SK-N-SH treated with all-trans-retinoic acid at 6 μM for 48 hours (cell line): ENCODE measurements around the gene CENPK.

Source experiments
- ATAC-seq: fragments of 200-7000 bp; cut with Tn5 transposase; 3 replicates; pipeline ENCODE4 v1.9.1; 2020; ENCODE audit warnings: mild to moderate bottlenecking, moderate library complexity
- ARNTL ChIP-seq: fragments of 450-650 bp; formaldehyde crosslinking; IDR thresholded peaks from 2 replicates; pipeline ENCODE4 v1.5.0; 2020; ENCODE audit warnings: low read depth, mild to moderate bottlenecking, moderate library complexity, borderline replicate concordance
- BACH2 ChIP-seq: fragments of 250-450 bp; sonication (Bioruptor Pico); IDR thresholded peaks from 2 replicates; pipeline ENCODE4 v1.9.0; 2021; ENCODE audit warnings: mild to moderate bottlenecking, borderline replicate concordance
- CREB5 ChIP-seq: fragments of 250-450 bp; sonication (Bioruptor Pico); IDR thresholded peaks from 2 replicates; pipeline ENCODE4 v1.5.1; 2020; ENCODE audit warnings: low read depth, mild to moderate bottlenecking, moderate library complexity
- CSDC2 ChIP-seq: fragments of 250-450 bp; sonication (Bioruptor Pico); IDR thresholded peaks from 2 replicates; pipeline ENCODE4 v1.5.0; 2020; ENCODE audit warnings: mild to moderate bottlenecking, moderate library complexity
- ESRRG ChIP-seq: fragments of 250-450 bp; sonication (Bioruptor Pico); IDR thresholded peaks from 2 replicates; pipeline ENCODE4 v1.6.1; 2021; ENCODE audit warnings: mild to moderate bottlenecking
- GLIS3 ChIP-seq: fragments of 250-450 bp; sonication (Bioruptor Pico); IDR thresholded peaks from 2 replicates; pipeline ENCODE4 v1.5.0; 2020; ENCODE audit warnings: mild to moderate bottlenecking, moderate library complexity
- ISL1 ChIP-seq: fragments of 250-450 bp; sonication (Bioruptor Pico); IDR thresholded peaks from 2 replicates; pipeline ENCODE4 v2.1.2; 2022; ENCODE audit warnings: mild to moderate bottlenecking, moderate library complexity
- OSR1 ChIP-seq: fragments of 250-450 bp; sonication (Bioruptor Pico); IDR thresholded peaks from 2 replicates; pipeline ENCODE4 v1.8.0; 2022; ENCODE audit warnings: moderate library complexity, mild to moderate bottlenecking, inconsistent platforms
- POU6F1 ChIP-seq: fragments of 250-450 bp; sonication (Bioruptor Pico); IDR thresholded peaks from 2 replicates; pipeline ENCODE4 v1.8.0; 2021; ENCODE audit warnings: low read depth, mild to moderate bottlenecking, moderate library complexity, borderline replicate concordance
- PPARA ChIP-seq: fragments of 250-450 bp; sonication (Bioruptor Pico); IDR thresholded peaks from 2 replicates; pipeline ENCODE4 v1.5.0; 2020; ENCODE audit warnings: mild to moderate bottlenecking, borderline replicate concordance
- RARB ChIP-seq: fragments of 250-450 bp; sonication (Bioruptor Pico); IDR thresholded peaks from 2 replicates; pipeline ENCODE4 v1.8.0; 2021; ENCODE audit warnings: mild to moderate bottlenecking, moderate library complexity
- SNAI2 ChIP-seq: fragments of 250-450 bp; sonication (Bioruptor Pico); IDR thresholded peaks from 2 replicates; pipeline ENCODE4 v1.5.0; 2020; ENCODE audit warnings: mild to moderate bottlenecking, moderate library complexity
- TCF4 ChIP-seq: fragments of 250-450 bp; sonication (Bioruptor Pico); IDR thresholded peaks from 2 replicates; pipeline ENCODE4 v1.8.0; 2021; ENCODE audit warnings: mild to moderate bottlenecking, moderate library complexity, borderline replicate concordance
- TOX ChIP-seq: fragments of 250-450 bp; sonication (Bioruptor Pico); IDR thresholded peaks from 2 replicates; pipeline ENCODE4 v1.8.0; 2021; ENCODE audit warnings: mild to moderate bottlenecking, moderate library complexity, borderline replicate concordance
- ZC3H10 ChIP-seq: fragments of 250-450 bp; sonication (Bioruptor Pico); IDR thresholded peaks from 2 replicates; pipeline ENCODE4 v1.5.1; 2021; ENCODE audit warnings: mild to moderate bottlenecking, moderate library complexity
- ZFP3 ChIP-seq: fragments of 250-450 bp; sonication (Bioruptor Pico); IDR thresholded peaks from 2 replicates; pipeline ENCODE4 v1.5.0; 2020; ENCODE audit warnings: mild to moderate bottlenecking, moderate library complexity
- ZFP30 ChIP-seq: fragments of 450-650 bp; formaldehyde crosslinking; IDR thresholded peaks from 2 replicates; pipeline ENCODE4 v1.5.0; 2022; ENCODE audit warnings: mild to moderate bottlenecking, moderate library complexity
- ZNF70 ChIP-seq: fragments of 450-650 bp; formaldehyde crosslinking; IDR thresholded peaks from 2 replicates; pipeline ENCODE4 v1.5.0; 2020; ENCODE audit warnings: mild to moderate bottlenecking, moderate library complexity
- ZNF8 ChIP-seq: fragments of 450-650 bp; formaldehyde crosslinking; IDR thresholded peaks from 2 replicates; pipeline ENCODE4 v1.5.0; 2020; ENCODE audit warnings: mild to moderate bottlenecking, moderate library complexity
- TF ChIP-seq, protein P1 (sequence below): fragments of 250-450 bp; sonication (Bioruptor Pico); IDR thresholded peaks from 2 replicates; pipeline ENCODE4 v1.5.0; 2020; ENCODE audit warnings: mild to moderate bottlenecking, moderate library complexity
- TF ChIP-seq, protein P2 (sequence below): fragments of 250-450 bp; sonication (Bioruptor Pico); IDR thresholded peaks from 2 replicates; pipeline ENCODE4 v1.8.0; 2020; ENCODE audit warnings: mild to moderate bottlenecking, moderate library complexity, borderline replicate concordance
- TF ChIP-seq, protein P3 (sequence below): fragments of 250-450 bp; sonication (Bioruptor Pico); IDR thresholded peaks from 2 replicates; pipeline ENCODE4 v1.5.1; 2021; ENCODE audit warnings: mild to moderate bottlenecking, moderate library complexity

Gene CENPK

DNA sequence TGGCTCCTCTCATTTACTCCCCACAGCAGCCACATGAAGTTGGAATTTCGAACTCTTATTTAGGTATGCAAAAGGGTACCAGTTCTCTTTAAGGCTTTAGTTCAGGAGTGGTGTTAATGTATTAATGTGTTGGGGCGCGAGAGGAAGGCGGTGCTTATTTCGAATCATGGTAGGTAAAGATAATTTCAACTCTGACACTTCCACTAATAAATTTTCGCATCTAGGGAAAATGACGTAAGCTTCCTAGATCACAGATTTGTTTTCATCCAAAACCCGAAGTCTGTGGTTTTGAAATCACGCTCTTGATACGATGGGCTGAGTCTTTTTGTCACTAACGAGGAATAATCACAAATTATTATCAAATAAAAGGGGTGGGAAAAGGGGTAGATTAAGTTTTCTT is 809 bp upstream of the CENPK start:
- TF ChIP-seq RARB (CRISPR knock-in tag) = no peak
- TF ChIP-seq, protein P1, sequence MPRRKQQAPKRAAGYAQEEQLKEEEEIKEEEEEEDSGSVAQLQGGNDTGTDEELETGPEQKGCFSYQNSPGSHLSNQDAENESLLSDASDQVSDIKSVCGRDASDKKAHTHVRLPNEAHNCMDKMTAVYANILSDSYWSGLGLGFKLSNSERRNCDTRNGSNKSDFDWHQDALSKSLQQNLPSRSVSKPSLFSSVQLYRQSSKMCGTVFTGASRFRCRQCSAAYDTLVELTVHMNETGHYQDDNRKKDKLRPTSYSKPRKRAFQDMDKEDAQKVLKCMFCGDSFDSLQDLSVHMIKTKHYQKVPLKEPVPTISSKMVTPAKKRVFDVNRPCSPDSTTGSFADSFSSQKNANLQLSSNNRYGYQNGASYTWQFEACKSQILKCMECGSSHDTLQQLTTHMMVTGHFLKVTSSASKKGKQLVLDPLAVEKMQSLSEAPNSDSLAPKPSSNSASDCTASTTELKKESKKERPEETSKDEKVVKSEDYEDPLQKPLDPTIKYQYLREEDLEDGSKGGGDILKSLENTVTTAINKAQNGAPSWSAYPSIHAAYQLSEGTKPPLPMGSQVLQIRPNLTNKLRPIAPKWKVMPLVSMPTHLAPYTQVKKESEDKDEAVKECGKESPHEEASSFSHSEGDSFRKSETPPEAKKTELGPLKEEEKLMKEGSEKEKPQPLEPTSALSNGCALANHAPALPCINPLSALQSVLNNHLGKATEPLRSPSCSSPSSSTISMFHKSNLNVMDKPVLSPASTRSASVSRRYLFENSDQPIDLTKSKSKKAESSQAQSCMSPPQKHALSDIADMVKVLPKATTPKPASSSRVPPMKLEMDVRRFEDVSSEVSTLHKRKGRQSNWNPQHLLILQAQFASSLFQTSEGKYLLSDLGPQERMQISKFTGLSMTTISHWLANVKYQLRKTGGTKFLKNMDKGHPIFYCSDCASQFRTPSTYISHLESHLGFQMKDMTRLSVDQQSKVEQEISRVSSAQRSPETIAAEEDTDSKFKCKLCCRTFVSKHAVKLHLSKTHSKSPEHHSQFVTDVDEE (CRISPR knock-in tag) = no peak
- TF ChIP-seq TCF4 (CRISPR knock-in tag) = no peak
- no peak for TF ChIP-seq BACH2 (CRISPR knock-in tag)
- no peak for TF ChIP-seq ZC3H10 (CRISPR knock-in tag)
- TF ChIP-seq POU6F1 (CRISPR knock-in tag) = no peak
- no peak for TF ChIP-seq ZNF70
- TF ChIP-seq TOX (CRISPR knock-in tag) = no peak
- no peak for TF ChIP-seq OSR1 (CRISPR knock-in tag)
- TF ChIP-seq, protein P2, sequence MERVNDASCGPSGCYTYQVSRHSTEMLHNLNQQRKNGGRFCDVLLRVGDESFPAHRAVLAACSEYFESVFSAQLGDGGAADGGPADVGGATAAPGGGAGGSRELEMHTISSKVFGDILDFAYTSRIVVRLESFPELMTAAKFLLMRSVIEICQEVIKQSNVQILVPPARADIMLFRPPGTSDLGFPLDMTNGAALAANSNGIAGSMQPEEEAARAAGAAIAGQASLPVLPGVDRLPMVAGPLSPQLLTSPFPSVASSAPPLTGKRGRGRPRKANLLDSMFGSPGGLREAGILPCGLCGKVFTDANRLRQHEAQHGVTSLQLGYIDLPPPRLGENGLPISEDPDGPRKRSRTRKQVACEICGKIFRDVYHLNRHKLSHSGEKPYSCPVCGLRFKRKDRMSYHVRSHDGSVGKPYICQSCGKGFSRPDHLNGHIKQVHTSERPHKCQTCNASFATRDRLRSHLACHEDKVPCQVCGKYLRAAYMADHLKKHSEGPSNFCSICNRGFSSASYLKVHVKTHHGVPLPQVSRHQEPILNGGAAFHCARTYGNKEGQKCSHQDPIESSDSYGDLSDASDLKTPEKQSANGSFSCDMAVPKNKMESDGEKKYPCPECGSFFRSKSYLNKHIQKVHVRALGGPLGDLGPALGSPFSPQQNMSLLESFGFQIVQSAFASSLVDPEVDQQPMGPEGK (CRISPR knock-in tag) = no peak
- TF ChIP-seq ZFP30 (CRISPR knock-in tag) = no peak
- TF ChIP-seq ZNF8 = no peak
- no peak for TF ChIP-seq ARNTL (CRISPR knock-in tag)
- no peak for TF ChIP-seq CSDC2 (CRISPR knock-in tag)
- TF ChIP-seq, protein P3, sequence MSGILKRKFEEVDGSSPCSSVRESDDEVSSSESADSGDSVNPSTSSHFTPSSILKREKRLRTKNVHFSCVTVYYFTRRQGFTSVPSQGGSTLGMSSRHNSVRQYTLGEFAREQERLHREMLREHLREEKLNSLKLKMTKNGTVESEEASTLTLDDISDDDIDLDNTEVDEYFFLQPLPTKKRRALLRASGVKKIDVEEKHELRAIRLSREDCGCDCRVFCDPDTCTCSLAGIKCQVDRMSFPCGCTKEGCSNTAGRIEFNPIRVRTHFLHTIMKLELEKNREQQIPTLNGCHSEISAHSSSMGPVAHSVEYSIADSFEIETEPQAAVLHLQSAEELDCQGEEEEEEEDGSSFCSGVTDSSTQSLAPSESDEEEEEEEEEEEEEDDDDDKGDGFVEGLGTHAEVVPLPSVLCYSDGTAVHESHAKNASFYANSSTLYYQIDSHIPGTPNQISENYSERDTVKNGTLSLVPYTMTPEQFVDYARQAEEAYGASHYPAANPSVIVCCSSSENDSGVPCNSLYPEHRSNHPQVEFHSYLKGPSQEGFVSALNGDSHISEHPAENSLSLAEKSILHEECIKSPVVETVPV (CRISPR knock-in tag) = no peak
- no peak for TF ChIP-seq CREB5 (CRISPR knock-in tag)
- TF ChIP-seq ESRRG (CRISPR knock-in tag) = no peak

DNA sequence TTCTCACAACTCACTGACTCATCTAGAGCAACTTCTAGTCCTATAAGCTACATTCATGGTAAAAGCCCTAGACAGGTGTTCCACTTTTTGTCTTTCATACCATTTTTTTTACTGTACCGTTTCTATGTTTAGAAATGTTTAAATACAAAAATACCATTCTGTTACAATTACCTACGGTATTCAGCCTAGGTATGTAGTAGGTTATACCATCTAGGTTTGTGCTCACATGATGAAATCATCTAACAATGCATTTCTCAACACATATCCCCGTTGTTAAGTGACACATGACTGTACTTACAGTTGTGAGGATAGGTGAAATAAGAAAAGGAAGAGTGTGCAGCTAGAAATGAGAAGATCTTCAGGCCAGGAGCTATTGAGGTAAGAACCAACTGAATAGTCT is 6.2 kb downstream of the CENPK start:
- ATAC-seq = no peak
- TF ChIP-seq ISL1 = no peak
- TF ChIP-seq ZFP30 (CRISPR knock-in tag) = no peak
- no peak for TF ChIP-seq OSR1 (CRISPR knock-in tag)
- TF ChIP-seq SNAI2 (CRISPR knock-in tag) = no peak
- no peak for TF ChIP-seq CSDC2 (CRISPR knock-in tag)
- TF ChIP-seq TCF4 (CRISPR knock-in tag) = no peak
- TF ChIP-seq GLIS3 (CRISPR knock-in tag) = no peak
- TF ChIP-seq ARNTL (CRISPR knock-in tag) = no peak
- TF ChIP-seq ZC3H10 (CRISPR knock-in tag) = no peak
- TF ChIP-seq PPARA (CRISPR knock-in tag) = no peak
- TF ChIP-seq ZNF70 = no peak
- TF ChIP-seq ESRRG (CRISPR knock-in tag) = no peak
- TF ChIP-seq TOX (CRISPR knock-in tag) = no peak
- TF ChIP-seq, protein P2 (CRISPR knock-in tag) = no peak
- TF ChIP-seq, protein P1 (CRISPR knock-in tag) = no peak
- no peak for TF ChIP-seq POU6F1 (CRISPR knock-in tag)
- no peak for TF ChIP-seq ZNF8
- no peak for TF ChIP-seq ZFP3
- no peak for TF ChIP-seq RARB (CRISPR knock-in tag)
- no peak for TF ChIP-seq BACH2 (CRISPR knock-in tag)

More for the DNA sequence above, 809 bp upstream of the CENPK start:
- no peak for ATAC-seq
